PFSK-1 (cell line): ENCODE measurements around the gene TUBAL3.

Experiments used
- FOXP2 ChIP-seq: optimal IDR thresholded peaks from 2 replicates; pipeline ENCODE3; 2011; ENCODE audit warnings: borderline replicate concordance, control low read depth, inconsistent platforms; ENCODE audit not compliant: insufficient read depth; ENCODE audit errors: extremely low read length, extremely low read depth
- POLR2AphosphoS5 ChIP-seq: IDR thresholded peaks from 2 replicates; pipeline ENCODE4 v1.6.1; 2012; ENCODE audit warnings: low read depth, mild to moderate bottlenecking, control low read depth, low read length, moderate library complexity
- SIN3A ChIP-seq: IDR thresholded peaks from 2 replicates; pipeline ENCODE4 v1.6.1; 2012; ENCODE audit warnings: mild to moderate bottlenecking, low read length, moderate library complexity, borderline replicate concordance; ENCODE audit not compliant: insufficient read depth
- TAF1 ChIP-seq: IDR thresholded peaks from 2 replicates; pipeline ENCODE4 v1.6.1; 2012; ENCODE audit warnings: low read length, control low read depth, borderline replicate concordance; ENCODE audit not compliant: insufficient read depth
- TF ChIP-seq, protein P1 (sequence below), 2 experiments: IDR thresholded peaks; 2 replicates each; pipeline versions ENCODE4 v1.6.1 to v1.8.0; 2011 to 2012; ENCODE audit warnings: low read depth in 2 of 2, low read length in 2 of 2, control low read depth in 1 of 2, inconsistent platforms in 1 of 2, mild to moderate bottlenecking in 1 of 2, moderate library complexity in 1 of 2; ENCODE audit not compliant: insufficient read depth in 1 of 2

TUBAL3 gene

DNA sequence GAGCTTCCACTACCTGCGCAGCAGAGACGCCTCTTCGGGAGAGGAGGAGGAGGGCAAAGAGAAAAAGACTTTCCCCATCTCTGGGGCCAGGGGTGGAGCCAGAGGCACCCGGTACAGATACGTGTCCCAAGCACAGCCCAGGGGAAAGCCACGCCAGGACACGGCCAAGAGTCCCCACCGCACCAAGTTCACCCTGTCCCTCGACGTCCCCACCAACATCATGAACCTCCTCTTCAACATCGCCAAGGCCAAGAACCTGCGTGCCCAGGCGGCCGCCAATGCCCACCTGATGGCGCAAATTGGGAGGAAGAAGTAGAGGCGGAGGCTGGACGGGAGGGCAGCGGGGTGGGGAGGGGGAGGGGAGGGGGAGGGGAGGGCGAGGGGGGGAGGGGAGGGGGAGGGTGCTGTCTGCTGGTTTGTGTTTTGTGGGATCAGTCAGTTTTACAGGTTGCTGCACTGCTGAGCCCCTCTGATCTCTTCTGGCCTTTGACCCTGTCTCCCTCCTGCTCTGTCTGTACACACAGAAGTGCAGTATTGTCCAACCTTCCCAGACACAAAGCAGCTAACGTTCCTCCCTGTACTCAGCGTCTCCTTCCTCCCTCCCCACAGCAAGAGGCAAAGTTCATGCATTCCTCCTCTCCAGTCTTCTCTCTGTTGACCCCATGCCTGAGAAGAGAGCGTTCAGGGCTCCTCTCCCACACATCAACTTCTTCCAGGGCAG, 30.6 kb downstream of the TUBAL3 start:
- TF ChIP-seq TAF1: no peak
- TF ChIP-seq SIN3A: no peak

DNA sequence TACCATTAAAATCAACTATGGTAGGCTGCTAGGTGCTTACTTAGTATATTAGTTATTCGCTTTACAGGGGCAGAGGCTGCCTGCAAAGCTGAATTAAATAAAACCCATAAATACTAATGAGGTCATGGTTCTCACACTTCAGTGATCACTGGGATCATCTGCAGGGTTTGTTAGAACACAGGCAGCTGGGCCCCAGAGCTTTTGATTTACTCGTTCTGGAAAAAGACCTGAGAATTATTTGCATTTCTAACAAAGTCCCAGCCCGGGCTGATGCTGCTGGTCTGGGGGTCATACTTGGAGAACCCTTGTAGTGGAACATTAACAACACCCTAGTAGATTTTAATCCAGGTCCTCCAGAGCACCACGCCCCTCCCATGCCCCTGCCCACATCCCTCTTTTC, 31.3 kb downstream of the TUBAL3 start:
- TF ChIP-seq TAF1: no peak
- TF ChIP-seq POLR2AphosphoS5: no peak
- TF ChIP-seq, protein P1, sequence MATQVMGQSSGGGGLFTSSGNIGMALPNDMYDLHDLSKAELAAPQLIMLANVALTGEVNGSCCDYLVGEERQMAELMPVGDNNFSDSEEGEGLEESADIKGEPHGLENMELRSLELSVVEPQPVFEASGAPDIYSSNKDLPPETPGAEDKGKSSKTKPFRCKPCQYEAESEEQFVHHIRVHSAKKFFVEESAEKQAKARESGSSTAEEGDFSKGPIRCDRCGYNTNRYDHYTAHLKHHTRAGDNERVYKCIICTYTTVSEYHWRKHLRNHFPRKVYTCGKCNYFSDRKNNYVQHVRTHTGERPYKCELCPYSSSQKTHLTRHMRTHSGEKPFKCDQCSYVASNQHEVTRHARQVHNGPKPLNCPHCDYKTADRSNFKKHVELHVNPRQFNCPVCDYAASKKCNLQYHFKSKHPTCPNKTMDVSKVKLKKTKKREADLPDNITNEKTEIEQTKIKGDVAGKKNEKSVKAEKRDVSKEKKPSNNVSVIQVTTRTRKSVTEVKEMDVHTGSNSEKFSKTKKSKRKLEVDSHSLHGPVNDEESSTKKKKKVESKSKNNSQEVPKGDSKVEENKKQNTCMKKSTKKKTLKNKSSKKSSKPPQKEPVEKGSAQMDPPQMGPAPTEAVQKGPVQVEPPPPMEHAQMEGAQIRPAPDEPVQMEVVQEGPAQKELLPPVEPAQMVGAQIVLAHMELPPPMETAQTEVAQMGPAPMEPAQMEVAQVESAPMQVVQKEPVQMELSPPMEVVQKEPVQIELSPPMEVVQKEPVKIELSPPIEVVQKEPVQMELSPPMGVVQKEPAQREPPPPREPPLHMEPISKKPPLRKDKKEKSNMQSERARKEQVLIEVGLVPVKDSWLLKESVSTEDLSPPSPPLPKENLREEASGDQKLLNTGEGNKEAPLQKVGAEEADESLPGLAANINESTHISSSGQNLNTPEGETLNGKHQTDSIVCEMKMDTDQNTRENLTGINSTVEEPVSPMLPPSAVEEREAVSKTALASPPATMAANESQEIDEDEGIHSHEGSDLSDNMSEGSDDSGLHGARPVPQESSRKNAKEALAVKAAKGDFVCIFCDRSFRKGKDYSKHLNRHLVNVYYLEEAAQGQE (IDR thresholded peaks at IDR 0.05; ENCODE audit: insufficient read depth in 1 of 2, low read depth in 2 of 2, low read length in 2 of 2): no peak
- TF ChIP-seq FOXP2: no peak
- no peak for TF ChIP-seq SIN3A

DNA sequence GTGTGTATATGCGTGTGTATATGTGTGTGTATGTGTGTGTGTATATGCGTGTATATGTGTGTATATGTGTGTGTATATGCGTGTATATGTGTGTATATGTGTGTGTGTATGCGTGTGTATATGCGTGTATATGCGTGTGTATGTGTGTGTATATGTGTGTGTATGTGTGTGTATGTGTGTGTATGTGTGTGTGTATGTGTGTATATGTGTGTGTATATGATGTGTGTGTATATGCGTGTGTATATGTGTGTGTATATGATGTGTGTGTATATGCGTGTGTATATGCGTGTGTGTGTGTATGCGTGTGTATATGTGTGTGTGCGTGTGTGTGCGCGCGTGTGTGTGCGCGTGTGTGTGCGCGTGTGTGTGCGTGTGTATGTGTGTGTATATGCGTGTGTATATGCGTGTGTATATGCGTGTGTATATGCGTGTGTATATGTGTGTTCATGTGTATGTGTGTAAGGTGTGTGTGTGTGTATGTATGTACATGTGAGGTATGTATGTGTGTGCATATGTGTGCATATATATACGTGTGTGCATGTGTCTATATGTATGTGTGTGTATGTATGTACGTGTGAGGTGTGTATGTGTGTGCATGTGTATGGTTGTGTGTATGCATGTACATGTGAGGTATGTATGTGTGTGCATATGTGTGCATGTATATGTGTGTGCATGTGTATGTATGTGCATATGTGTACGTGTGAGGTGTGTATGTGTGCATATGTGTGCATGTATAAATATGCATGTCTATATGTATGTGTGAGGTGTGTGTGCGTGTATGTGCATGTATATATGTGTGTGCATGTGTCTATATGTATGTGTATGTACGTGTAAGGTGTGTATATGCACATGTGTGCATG, 33.9 kb downstream of the TUBAL3 start:
- TF ChIP-seq, protein P1 (IDR thresholded peaks at IDR 0.05; ENCODE audit: insufficient read depth in 1 of 2, low read depth in 2 of 2, low read length in 2 of 2): no peak
- TF ChIP-seq TAF1 (no peak), FOXP2 (no peak), POLR2AphosphoS5 (no peak), SIN3A (no peak)

DNA sequence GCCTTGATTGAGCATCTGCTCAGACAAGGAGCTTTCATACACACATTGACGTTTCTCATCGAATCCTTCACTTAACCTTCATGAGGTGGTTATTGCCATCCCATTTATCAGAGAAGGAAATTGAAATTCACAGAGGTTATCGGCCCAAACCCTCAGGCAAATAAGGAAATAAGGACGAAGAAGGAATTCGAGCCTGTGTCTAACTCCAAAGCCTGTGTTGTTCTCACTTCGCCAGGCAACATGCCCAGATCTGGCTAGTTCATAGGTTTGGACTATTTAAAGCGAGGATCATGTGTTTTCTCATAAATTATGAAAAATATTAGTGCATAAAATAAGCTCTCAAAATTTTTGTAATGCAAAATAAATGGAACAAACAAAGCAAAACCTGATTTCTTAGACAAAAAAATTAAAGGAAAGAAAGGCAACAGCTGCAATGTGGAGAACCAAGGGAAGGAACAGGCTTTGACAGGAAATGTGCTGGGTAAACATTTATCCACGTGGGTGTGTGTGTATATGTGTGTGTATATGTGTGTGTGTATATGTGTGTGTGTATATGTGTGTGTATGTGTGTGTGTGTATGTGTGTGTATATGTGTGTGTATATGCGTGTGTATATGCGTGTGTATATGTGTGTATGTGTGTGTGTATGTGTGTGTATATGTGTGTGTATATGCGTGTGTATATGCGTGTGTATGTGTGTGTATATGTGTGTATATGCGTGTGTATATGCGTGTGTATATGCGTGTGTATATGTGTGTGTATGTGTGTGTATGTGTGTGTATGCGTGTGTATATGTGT, 35.1 kb downstream of the TUBAL3 start:
- TF ChIP-seq, protein P1 (IDR thresholded peaks at IDR 0.05; ENCODE audit: insufficient read depth in 1 of 2, low read depth in 2 of 2, low read length in 2 of 2): no peak

DNA sequence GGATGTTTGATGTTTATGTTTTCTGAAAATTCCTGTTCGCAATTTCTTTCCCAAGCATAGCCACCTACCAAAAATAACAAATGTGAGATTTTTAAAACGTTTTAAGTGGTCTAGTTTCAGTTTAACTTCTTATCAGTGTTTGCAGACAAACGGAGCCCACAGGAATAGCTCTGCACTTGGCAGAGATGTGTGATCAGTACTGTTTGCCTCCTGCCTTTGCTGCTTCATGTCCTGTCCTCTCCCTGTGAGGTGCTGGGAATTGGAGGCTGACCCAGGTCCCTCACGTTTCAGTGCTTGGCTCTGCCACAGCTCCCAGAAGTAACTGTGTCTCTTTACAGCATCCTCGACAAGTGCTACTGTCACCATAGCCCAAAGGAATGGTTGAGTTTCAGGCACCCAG, 38.7 kb downstream of the TUBAL3 start:
- TF ChIP-seq, protein P1 (IDR thresholded peaks at IDR 0.05; ENCODE audit: insufficient read depth in 1 of 2, low read depth in 2 of 2, low read length in 2 of 2): no peak
- no peak for TF ChIP-seq TAF1
- no peak for TF ChIP-seq FOXP2
- TF ChIP-seq SIN3A: no peak
- no peak for TF ChIP-seq POLR2AphosphoS5
